B cell (primary cell): ENCODE results near the gene KLHL15. TPM values are rescaled to one million over a fixed set of nuclear protein-coding genes. Genes with fewer than 3 reads are reported as not detected.

Experiments used
- ATAC-seq: fragments of 200-7000 bp; cut with Tn5 transposase; one replicate; pipeline ENCODE4 v1.10.0; 2021; ENCODE audit warnings: low read depth, mild to moderate bottlenecking, moderate number of reproducible peaks, moderate library complexity
- CTCF ChIA-PET: fragments of 350-600 bp; sonication (Branson Sonifier 250); formaldehyde crosslinking; loops from one replicate; lab custom pipeline; 2021; ENCODE audit warnings: antibody characterized with exemption, inconsistent platforms; lab: Charles Lee
- POLR2A ChIA-PET: fragments of 350-600 bp; sonication (Branson Sonifier 250); formaldehyde crosslinking; loops from one replicate; lab custom pipeline; 2021; ENCODE audit warnings: antibody characterized with exemption; lab: Charles Lee
- DNase-seq: peaks from one replicate; pipeline ENCODE4 v3.0.0; 2013
- H2AFZ ChIP-seq: 2 replicates; pipeline ENCODE4 v1.6.1; 2012; ENCODE audit warnings: mild to moderate bottlenecking, low read depth, low read length; ENCODE audit not compliant: insufficient read depth, poor library complexity, severe bottlenecking
- H3K27ac ChIP-seq, 2 donors: 1 replicate in 1 of 2; 2 replicates in 1 of 2; pipeline ENCODE4 v1.5.1; 2012 to 2013; ENCODE audit warnings: low read length in 2 of 2, mild to moderate bottlenecking in 2 of 2, moderate library complexity in 1 of 2
- H3K27me3 ChIP-seq, 4 experiments: fragments of 200-600 bp in 1 of 4; sonication (generic) in 1 of 4; replicated peaks in 1 of 4; 1 replicate in 2 of 4; 2 replicates in 2 of 4; pipeline versions ENCODE4 v1.6.1 to v1.7.0; 2013 to 2016; ENCODE audit warnings: low read length in 3 of 4, mild to moderate bottlenecking in 2 of 4, mixed read lengths in 1 of 4, moderate library complexity in 1 of 4; ENCODE audit not compliant: insufficient read depth in 4 of 4, control insufficient read depth in 3 of 4; ENCODE audit errors: control extremely low read depth in 1 of 4
- H3K36me3 ChIP-seq, 2 experiments: replicated peaks in 1 of 2; 1 replicate in 1 of 2; 2 replicates in 1 of 2; pipeline versions ENCODE4 v1.6.1 to v1.7.1; 2013; ENCODE audit warnings: low read length in 1 of 2; ENCODE audit not compliant: insufficient read depth in 2 of 2, control insufficient read depth in 1 of 2; ENCODE audit errors: control extremely low read depth in 1 of 2, extremely low read depth in 1 of 2
- H3K4me1 ChIP-seq, 2 donors: fragments of 200-600 bp in 1 of 2; sonication (generic) in 1 of 2; 1 replicate in 1 of 2; 2 replicates in 1 of 2; pipeline versions ENCODE4 v1.5.1 to v1.6.1; 2013 to 2017; ENCODE audit warnings: low read length in 2 of 2; ENCODE audit not compliant: control insufficient read depth in 2 of 2, insufficient read depth in 2 of 2
- H3K4me2 ChIP-seq: replicated peaks from 2 replicates; pipeline ENCODE3; 2012; ENCODE audit warnings: mild to moderate bottlenecking, low read depth, low read length; ENCODE audit not compliant: poor library complexity, severe bottlenecking
- H3K4me3 ChIP-seq, 5 experiments: fragments of 200-600 bp in 1 of 5; sonication (generic) in 1 of 5; 1 replicate in 3 of 5; 2 replicates in 2 of 5; pipeline versions ENCODE4 v1.5.1 to v1.7.0; 2011 to 2016; ENCODE audit warnings: low read length in 4 of 5, mild to moderate bottlenecking in 4 of 5, low read depth in 2 of 5, control low read depth in 1 of 5, moderate library complexity in 1 of 5; ENCODE audit not compliant: insufficient read depth in 1 of 5; ENCODE audit errors: control extremely low read depth in 1 of 5, extremely low read depth in 1 of 5
- H3K79me2 ChIP-seq: fragments of 200-600 bp; sonication (generic); one replicate; pipeline ENCODE4 v1.6.0; 2016; ENCODE audit warnings: low read length; ENCODE audit not compliant: control insufficient read depth, insufficient read depth
- H3K9ac ChIP-seq: fragments of 200-600 bp; sonication (generic); 2 replicates; pipeline ENCODE4 v1.6.1; 2017; ENCODE audit warnings: mild to moderate bottlenecking, low read length, moderate library complexity
- H3K9me3 ChIP-seq, 3 donors: one replicate each; pipeline versions ENCODE4 v1.6.1 to v1.7.1; 2013; ENCODE audit warnings: low read length in 2 of 3; ENCODE audit not compliant: control insufficient read depth in 2 of 3, insufficient read depth in 1 of 3; ENCODE audit errors: control extremely low read depth in 1 of 3
- H4K20me1 ChIP-seq: 2 replicates; pipeline ENCODE4 v1.6.0; 2012; ENCODE audit warnings: mild to moderate bottlenecking, low read length; ENCODE audit not compliant: insufficient read depth, control insufficient read depth, poor library complexity, severe bottlenecking
- H3K27ac Mint-ChIP-seq: one replicate; pipeline ENCODE4 v1.8.0; 2021; ENCODE audit warnings: mixed read lengths
- H3K27me3 Mint-ChIP-seq: one replicate; pipeline ENCODE4 v1.8.0; 2021; ENCODE audit warnings: mixed read lengths
- H3K4me1 Mint-ChIP-seq: one replicate; pipeline ENCODE4 v1.8.0; 2021; ENCODE audit warnings: mixed read lengths
- H3K4me3 Mint-ChIP-seq: one replicate; pipeline ENCODE4 v1.8.0; 2021; ENCODE audit warnings: mixed read lengths
- H3K9me3 Mint-ChIP-seq: one replicate; pipeline ENCODE4 v1.8.0; 2022; ENCODE audit warnings: mixed read lengths; ENCODE audit not compliant: insufficient read depth
- CTCF ChIP-seq: fragments of 200-600 bp; IDR thresholded peaks from one replicate; pipeline ENCODE4 v1.8.0; 2022; ENCODE audit warnings: antibody characterized with exemption, mild to moderate bottlenecking
- EZH2 ChIP-seq: IDR thresholded peaks from 2 replicates; pipeline ENCODE4 v1.6.1; 2012; ENCODE audit warnings: borderline replicate concordance, low read depth, mild to moderate bottlenecking, moderate library complexity, low read length; ENCODE audit not compliant: insufficient read depth, poor library complexity, severe bottlenecking
- WGBS: methylation state at CpG from one replicate; pipeline ENCODE4 v1.1.5; 2013; ENCODE audit warnings: missing lambda C conversion rate; ENCODE audit not compliant: insufficient coverage; 5-methylcytosine and 5-hydroxymethylcytosine counted together
- intact Hi-C: fragments of 100-400 bp; cut with micrococcal nuclease; formaldehyde crosslinking; loops from one replicate; pipeline ENCODE4 v1.10.0; 2022
- polyA plus RNA-seq: library from polyadenylated mRNA; depleted of rRNA; stranded (reverse); fragments of >200 nt; gene quantifications from 2 replicates; pipeline ENCODE4 v1.2.3, GENCODE V29; 2012
- total RNA-seq, 2 donors: library from RNA; stranded (reverse); fragments of 120-200 nt in 1 of 2; gene quantifications; 1 replicate in 1 of 2; 2 replicates in 1 of 2; pipeline versions ENCODE4 v1.2.3 to v1.2.4, GENCODE V29; 2013 to 2022

KLHL15 gene
- total and polyA plus RNA-seq, 2 donors (not counting 1 experiment from before 2014, with no cell fraction given): 5.4 to 8.2 TPM

- WGBS: no CpG with 5 or more reads among the region's 3 CpGs
- no peak overlapping the region for H3K4me3 Mint-ChIP-seq
- H3K9ac ChIP-seq: no peak overlapping the region
- no peak overlapping the region for H3K27ac ChIP-seq
- H3K4me1 Mint-ChIP-seq: no peaks in the 10 kb centered on the region
- TF ChIP-seq EZH2 (no peak), CTCF (no peak)
- H4K20me1 ChIP-seq: no peaks in the 10 kb centered on the region
- no peaks in the 10 kb centered on the region for H3K9me3 ChIP-seq
- H3K27me3 ChIP-seq: no peaks in the 10 kb centered on the region
- H3K27ac Mint-ChIP-seq: no peak overlapping the region
- H2AFZ ChIP-seq: no peak overlapping the region
- intact Hi-C loops: no loop called here
- H3K4me3 ChIP-seq: no peak overlapping the region
- POLR2A ChIA-PET: no interaction called here
- H3K79me2 ChIP-seq: peaks cover 10% of the 10 kb centered on the region
- ATAC-seq (no peak), DNase-seq (no peak)
- H3K9me3 Mint-ChIP-seq: no peaks in the 10 kb centered on the region
- H3K4me2 ChIP-seq: no peak overlapping the region
- H3K4me1 ChIP-seq: no peaks in the 10 kb centered on the region
- H3K36me3 ChIP-seq: peaks cover 1 to 17% of the 10 kb centered on the region in 2 experiments
- CTCF ChIA-PET: interaction anchor here (1.0 to 1.1 kb wide), 2 partner anchors 83 to 90 kb away, joined by 3 read pairs; no protein-coding TSS in a partner anchor
- no peaks in the 10 kb centered on the region for H3K27me3 Mint-ChIP-seq
These were observed 34.6 kb downstream of the KLHL15 start for GRCh38 chrX:23992431-23992830.

- peaks cover 10% of the 10 kb centered on the region for H3K79me2 ChIP-seq
These were observed 36.5 kb downstream of the KLHL15 start for GRCh38 chrX:23990455-23990854.

More at GRCh38 chrX:23990455-23990854, 36.5 kb downstream of the KLHL15 start:
- no peaks in the 10 kb centered on the region for H3K9me3 ChIP-seq
- Mint-ChIP-seq H3K4me3 (no peak overlapping the region), H3K9me3 (no peaks in the 10 kb centered on the region), H3K4me1 (no peaks in the 10 kb centered on the region), H3K27me3 (no peaks in the 10 kb centered on the region), H3K27ac (no peak overlapping the region)
- no peaks in the 10 kb centered on the region for H4K20me1 ChIP-seq
- H3K4me1 ChIP-seq: no peaks in the 10 kb centered on the region
- intact Hi-C loops: no loop called here
- H3K27me3 ChIP-seq: no peaks in the 10 kb centered on the region
- TF ChIP-seq CTCF (no peak), EZH2 (no peak)
- WGBS: no CpG with 5 or more reads among the region's 2 CpGs
- H3K4me3 ChIP-seq: no peak overlapping the region
- H3K4me2 ChIP-seq: no peak overlapping the region
- CTCF ChIA-PET: no interaction called here
- DNase-seq: no peak
- H2AFZ ChIP-seq: no peak overlapping the region
- POLR2A ChIA-PET: no interaction called here
- H3K9ac ChIP-seq: no peak overlapping the region
- ATAC-seq: no peak
- no peak overlapping the region for H3K27ac ChIP-seq
- peaks cover 1 to 20% of the 10 kb centered on the region in 2 experiments for H3K36me3 ChIP-seq
